ENCODE measurements around the gene BANF1. TPM values are rescaled to one million over a fixed set of nuclear protein-coding genes. Genes with fewer than 3 reads are reported as not detected.

BANF1 gene
- total RNA-seq (2021) = 269 to 314 TPM (median 310 TPM) in 3 replicates
- Bru-seq, nascent RNA = percentile 94 among the genes with signal in this experiment
- long read RNA-seq, experiment 1, transcript BANF1-201 (3 exons, 1,155 nt) = major isoform, 193 of 245 reads
- long read RNA-seq, experiment 1, transcript BANF1-203 (2 exons, 612 nt) = minor isoform, 5 of 245 reads
- long read RNA-seq, experiment 1, transcript BANF1-202 (3 exons, 946 nt) = minor isoform, 25 of 245 reads
- long read RNA-seq, experiment 1, partial matches to known transcripts = 11 of 245 reads
- long read RNA-seq, experiment 1, other reads (novel, unspliced or antisense) = 6 of 245 reads
- long read RNA-seq, experiment 2, transcript BANF1-202 (3 exons, 946 nt) = minor isoform, 34 of 436 reads
- long read RNA-seq, experiment 2, transcript BANF1-201 (3 exons, 1,155 nt) = major isoform, 309 of 436 reads
- long read RNA-seq, experiment 2, partial matches to known transcripts = 82 of 436 reads
- long read RNA-seq, experiment 2, other reads (novel, unspliced or antisense) = 8 of 436 reads
- long read RNA-seq, experiment 3, transcript BANF1-205 (3 exons, 670 nt) = minor isoform, 5 of 79 reads
- long read RNA-seq, experiment 3, transcript BANF1-201 (3 exons, 1,155 nt) = minor isoform, 30 of 79 reads
- long read RNA-seq, experiment 3, transcript BANF1-202 (3 exons, 946 nt) = major isoform, 37 of 79 reads
- long read RNA-seq, experiment 3, partial matches to known transcripts = 2 of 79 reads
- long read RNA-seq, experiment 3, other reads (novel, unspliced or antisense) = 1 of 79 reads

GRCh38 chr11:66001942-66002647 lies at the start of gene BANF1, which contains the start of gene EIF1AD:
BANF1 (plus strand) TSS chr11:66002503; CDS start chr11:66003251, 748 bp downstream.
EIF1AD (minus strand) TSS chr11:66002157; CDS start chr11:66000389, 1,768 bp downstream.
- peaks cover 17% of the 10 kb centered on the region for H3K4me1 Mint-ChIP-seq
- peaks cover 52% of the 10 kb centered on the region for H3K36me3 Mint-ChIP-seq
- DNase-seq (ENCODE audit: low spot score) (peak; percentile 92), ATAC-seq (peak; percentile 93)
- H3K9me3 Mint-ChIP-seq = no peaks in the 10 kb centered on the region
- CTCF ChIA-PET = interaction anchor here (0.7 to 1.5 kb wide), 12 partner anchors 9 to 281 kb away, joined by 3 to 10 read pairs (median 4); partner anchors contain the start of genes CFL1, CST6 and FIBP
- POLR2A ChIA-PET = interaction anchor here (0.6 to 1.0 kb wide), 2 partner anchors 36 to 90 kb away, joined by 3 to 4 read pairs; no protein-coding TSS in a partner anchor
- no peaks in the 10 kb centered on the region for H3K27me3 Mint-ChIP-seq (ENCODE audit: low read depth)
- H3K4me3 Mint-ChIP-seq = peak within 1 kb of the TSS; percentile 96
- H3K27ac Mint-ChIP-seq = peak within 1 kb of the TSS; percentile 99
- TF ChIP-seq ZNF232 (CRISPR knock-in tag; IDR thresholded peaks at IDR 0.05) (0 out of 2 replicates have a peak, but pooled peaks have one; percentile 75), EMX1 (CRISPR knock-in tag; IDR thresholded peaks at IDR 0.05) (no peak), MYBL2 (CRISPR knock-in tag; IDR thresholded peaks at IDR 0.05) (peak; percentile 81), ELF4 (CRISPR knock-in tag; IDR thresholded peaks at IDR 0.05; ENCODE audit: low read depth) (no peak), ZSCAN18 (CRISPR knock-in tag; IDR thresholded peaks at IDR 0.05) (no peak), ARID4B (CRISPR knock-in tag; IDR thresholded peaks at IDR 0.05; ENCODE audit: borderline replicate concordance) (peak; percentile 64; the same call in 1 of the 2 replicates), CBFB (CRISPR knock-in tag; IDR thresholded peaks at IDR 0.05; ENCODE audit: low read depth) (peak; percentile 56; the same call in 1 of the 2 replicates), RELA (CRISPR knock-in tag; IDR thresholded peaks at IDR 0.05; ENCODE audit: borderline replicate concordance) (no peak), STAT6 (CRISPR knock-in tag; conservative IDR thresholded peaks at IDR 0.05; ENCODE audit: low read depth) (no peak), E2F5 (CRISPR knock-in tag; IDR thresholded peaks at IDR 0.05) (peak; percentile 80; the same call in 1 of the 2 replicates), TCF7 (CRISPR knock-in tag; IDR thresholded peaks at IDR 0.05; ENCODE audit: low read depth) (no peak), SMAD4 (CRISPR knock-in tag; IDR thresholded peaks at IDR 0.05) (no peak), PREB (CRISPR knock-in tag; IDR thresholded peaks at IDR 0.05; ENCODE audit: borderline replicate concordance) (no peak), OVOL2 (CRISPR knock-in tag; IDR thresholded peaks at IDR 0.05; ENCODE audit: borderline replicate concordance) (no peak), TEAD4 (CRISPR knock-in tag; IDR thresholded peaks at IDR 0.05) (peak; percentile 77), ZBTB21 (CRISPR knock-in tag; IDR thresholded peaks at IDR 0.05; ENCODE audit: borderline replicate concordance) (no peak), CREB1 (CRISPR knock-in tag; IDR thresholded peaks at IDR 0.05) (no peak), GRHL2 (CRISPR knock-in tag; IDR thresholded peaks at IDR 0.05; ENCODE audit: insufficient replicate concordance, severe bottlenecking) (no peak), FOXK1 (CRISPR knock-in tag; IDR thresholded peaks at IDR 0.05) (peak; percentile 97), ZMAT4 (CRISPR knock-in tag; IDR thresholded peaks at IDR 0.05) (0 out of 2 replicates have a peak, but pooled peaks have one; percentile 42), ZNF512 (CRISPR knock-in tag; IDR thresholded peaks at IDR 0.05; ENCODE audit: borderline replicate concordance) (no peak)
